IMR-90 (cell line): ENCODE measurements around the gene IFI44L. TPM values are rescaled to one million over a fixed set of nuclear protein-coding genes. Genes with fewer than 3 reads are reported as not detected.

ENCODE experiments used
- ATAC-seq: fragments of 200-7000 bp; cut with Tn5 transposase; 2 replicates; pipeline ENCODE4 v1.9.1; 2020; ENCODE audit warnings: low read depth, mild to moderate bottlenecking, moderate library complexity
- BruUV-seq: library from RNA; stranded (reverse); fragments of 400-500 nt; replicated peaks from 2 replicates; lab custom pipeline; 2021; lab: Mats Ljungman, UMichigan
- CTCF ChIA-PET: fragments of 300-600 bp; formaldehyde crosslinking; extraction: SDS; loops from one replicate; lab custom pipeline; 2021; ENCODE audit warnings: antibody characterized with exemption; lab: Yijun Ruan, JAX
- POLR2A ChIA-PET: fragments of 300-600 bp; sonication (Branson Sonifier 250); formaldehyde crosslinking; loops from one replicate; lab custom pipeline; 2022; ENCODE audit warnings: antibody characterized with exemption; ENCODE audit not compliant: unreplicated experiment; lab: Charles Lee
- DNase-seq: peaks from one replicate; pipeline ENCODE4 v3.0.0; 2013
- H2AFZ ChIP-seq: replicated peaks from 2 replicates; pipeline ENCODE3; 2013; ENCODE audit warnings: low read length, mild to moderate bottlenecking; ENCODE audit not compliant: poor library complexity
- H2AK5ac ChIP-seq: 2 replicates; pipeline ENCODE4 v1.6.1; 2013; ENCODE audit warnings: low read depth, low read length, inconsistent platforms
- H2AK9ac ChIP-seq: replicated peaks from 2 replicates; pipeline ENCODE3; 2013; ENCODE audit warnings: mild to moderate bottlenecking, low read depth, low read length, moderate library complexity; ENCODE audit not compliant: poor library complexity
- H2BK120ac ChIP-seq: 2 replicates; pipeline ENCODE4 v1.6.1; 2013; ENCODE audit warnings: low read depth, low read length, inconsistent platforms
- H2BK15ac ChIP-seq: 3 replicates; pipeline ENCODE4 v1.6.1; 2013; ENCODE audit warnings: low read depth, low read length, inconsistent platforms
- H2BK20ac ChIP-seq: 2 replicates; pipeline ENCODE4 v1.6.1; 2013; ENCODE audit warnings: low read depth, mild to moderate bottlenecking, inconsistent platforms, low read length, moderate library complexity
- H2BK5ac ChIP-seq: 2 replicates; pipeline ENCODE4 v1.6.1; 2013; ENCODE audit warnings: mild to moderate bottlenecking, low read depth, low read length, inconsistent platforms; ENCODE audit not compliant: poor library complexity, severe bottlenecking
- H3K14ac ChIP-seq: replicated peaks from 2 replicates; pipeline ENCODE4 v1.6.1; 2013; ENCODE audit warnings: low read depth, low read length, inconsistent platforms
- H3K18ac ChIP-seq: 2 replicates; pipeline ENCODE4 v1.6.1; 2013; ENCODE audit warnings: low read depth, low read length, control low read depth
- H3K23ac ChIP-seq: 2 replicates; pipeline ENCODE4 v1.6.1; 2013; ENCODE audit warnings: low read depth, low read length, inconsistent platforms
- H3K27ac ChIP-seq: 2 replicates; pipeline ENCODE4 v1.5.1; 2013; ENCODE audit warnings: mild to moderate bottlenecking, control low read depth, low read length; ENCODE audit not compliant: insufficient read depth
- H3K27me3 ChIP-seq: 2 replicates; pipeline ENCODE4 v1.6.1; 2013; ENCODE audit warnings: low read length; ENCODE audit not compliant: control insufficient read depth, insufficient read depth
- H3K36me3 ChIP-seq: 2 replicates; pipeline ENCODE4 v1.6.1; 2013; ENCODE audit warnings: low read length, mixed read lengths; ENCODE audit not compliant: control insufficient read depth, insufficient read depth
- H3K4ac ChIP-seq: 2 replicates; pipeline ENCODE4 v1.6.1; 2013; ENCODE audit warnings: low read depth, low read length, inconsistent platforms
- H3K4me1 ChIP-seq: 2 replicates; pipeline ENCODE4 v1.6.1; 2013; ENCODE audit warnings: low read length, mixed read lengths; ENCODE audit not compliant: control insufficient read depth, insufficient read depth
- H3K4me2 ChIP-seq: 2 replicates; pipeline ENCODE4 v1.6.1; 2013; ENCODE audit warnings: low read depth, mild to moderate bottlenecking, control low read depth, low read length, moderate library complexity
- H3K4me3 ChIP-seq: 2 replicates; pipeline ENCODE4 v1.5.1; 2013; ENCODE audit warnings: low read depth, mild to moderate bottlenecking, control low read depth, low read length, moderate library complexity; ENCODE audit not compliant: insufficient read depth
- H3K56ac ChIP-seq: 2 replicates; pipeline ENCODE4 v1.6.1; 2013; ENCODE audit warnings: low read length, inconsistent platforms; ENCODE audit not compliant: insufficient read depth; ENCODE audit errors: extremely low read depth
- H3K79me1 ChIP-seq, 2 experiments: 2 replicates each; pipeline ENCODE4 v1.6.1; 2013; ENCODE audit warnings: low read length in 2 of 2, inconsistent platforms in 1 of 2, low read depth in 1 of 2
- H3K9ac ChIP-seq: 2 replicates; pipeline ENCODE4 v1.6.1; 2013; ENCODE audit warnings: low read depth, low read length, control low read depth
- H3K9me1 ChIP-seq: 2 replicates; pipeline ENCODE4 v1.6.1; 2013; ENCODE audit warnings: low read length, inconsistent platforms; ENCODE audit not compliant: insufficient read depth
- H3K9me3 ChIP-seq: 2 replicates; pipeline ENCODE4 v1.6.1; 2013; ENCODE audit warnings: low read length; ENCODE audit not compliant: control insufficient read depth, insufficient read depth
- H4K20me1 ChIP-seq: 2 replicates; pipeline ENCODE4 v1.6.1; 2013; ENCODE audit warnings: low read length, inconsistent platforms; ENCODE audit not compliant: insufficient read depth
- H4K5ac ChIP-seq: 2 replicates; pipeline ENCODE4 v1.6.1; 2013; ENCODE audit warnings: mild to moderate bottlenecking, low read depth, low read length, control low read depth
- H4K8ac ChIP-seq, 2 experiments: 2 replicates each; pipeline ENCODE4 v1.6.1; 2013; ENCODE audit warnings: low read depth in 2 of 2, low read length in 2 of 2, control low read depth in 1 of 2, inconsistent platforms in 1 of 2
- H4K91ac ChIP-seq: 2 replicates; pipeline ENCODE4 v1.6.1; 2013; ENCODE audit warnings: low read depth, low read length, inconsistent platforms; ENCODE audit not compliant: insufficient read depth
- BHLHE40 ChIP-seq: fragments of 150-350 bp; IDR thresholded peaks from 2 replicates; pipeline ENCODE4 v1.6.1; 2016; ENCODE audit warnings: mild to moderate bottlenecking, low read depth, low read length
- CHD1 ChIP-seq: IDR thresholded peaks from 2 replicates; pipeline ENCODE4 v1.6.1; 2012; ENCODE audit warnings: low read depth, low read length, improper control_type of control experiment
- FOS ChIP-seq: fragments of 150-350 bp; IDR thresholded peaks from 2 replicates; pipeline ENCODE4 v1.6.1; 2016; ENCODE audit warnings: low read depth, low read length
- MAFK ChIP-seq: IDR thresholded peaks from 2 replicates; pipeline ENCODE4 v1.6.1; 2012; ENCODE audit warnings: low read depth, low read length, improper control_type of control experiment
- MAZ ChIP-seq: IDR thresholded peaks from 2 replicates; pipeline ENCODE4 v1.6.1; 2012; ENCODE audit warnings: low read depth, mild to moderate bottlenecking, low read length, improper control_type of control experiment, moderate library complexity, borderline replicate concordance
- POLR2A ChIP-seq: IDR thresholded peaks from 2 replicates; pipeline ENCODE4 v1.6.1; 2012; ENCODE audit warnings: mild to moderate bottlenecking, low read depth, low read length
- RCOR1 ChIP-seq: IDR thresholded peaks from 2 replicates; pipeline ENCODE4 v1.6.1; 2012; ENCODE audit warnings: mild to moderate bottlenecking, low read length, improper control_type of control experiment; ENCODE audit not compliant: insufficient replicate concordance
- RFX5 ChIP-seq: IDR thresholded peaks from 2 replicates; pipeline ENCODE4 v1.8.0; 2012; ENCODE audit warnings: low read depth, mild to moderate bottlenecking, low read length, moderate library complexity
- SMC3 ChIP-seq: fragments of 150-350 bp; IDR thresholded peaks from 2 replicates; pipeline ENCODE4 v1.6.1; 2016; ENCODE audit warnings: low read depth, mild to moderate bottlenecking, antibody characterized with exemption, low read length, moderate library complexity
- USF2 ChIP-seq: fragments of 150-350 bp; IDR thresholded peaks from 2 replicates; pipeline ENCODE4 v1.6.1; 2017; ENCODE audit warnings: mild to moderate bottlenecking, antibody characterized with exemption, low read length, low read depth
- WGBS, 2 experiments: methylation state at CpG; one replicate each; pipeline versions ENCODE4 v1.1.5 to v1.1.7; 2013; ENCODE audit warnings: missing lambda C conversion rate in 2 of 2; ENCODE audit not compliant: insufficient read length in 1 of 2; ENCODE audit errors: extremely low coverage in 2 of 2; 5-methylcytosine and 5-hydroxymethylcytosine counted together
- dilution Hi-C: fragments of 300-500 bp; cut with HindIII; formaldehyde crosslinking; loops from one replicate; pipeline ENCODE4 v1.14.3; 2018; ENCODE audit warnings: low sequenced_read_pairs; ENCODE audit not compliant: unreplicated experiment
- in situ Hi-C: fragments of 300-500 bp; cut with MboI; formaldehyde crosslinking; loops from 3 replicates; pipeline ENCODE4 v1.14.3; 2019; ENCODE audit warnings: low sequenced_read_pairs, inconsistent platforms, mixed read lengths
- intact Hi-C: fragments of 100-400 bp; cut with micrococcal nuclease; formaldehyde crosslinking; loops from 2 replicates; pipeline ENCODE4 v1.10.0; 2022
- polyA plus RNA-seq, 3 experiments: library from polyadenylated mRNA; depleted of rRNA; stranded (reverse); fragments of >200 nt; gene quantifications; 2 replicates each; pipeline ENCODE4 v1.2.3, GENCODE V29; 2012; ENCODE audit warnings: low replicate concordance in 1 of 3
- total RNA-seq: library from RNA; depleted of rRNA; stranded (reverse); fragments of >200 nt; gene quantifications from 2 replicates; pipeline ENCODE4 v1.2.3, GENCODE V29; 2012
- TF ChIP-seq, protein P1 (sequence below): conservative IDR thresholded peaks from 2 replicates; pipeline ENCODE4 v1.5.1; 2012; ENCODE audit warnings: mild to moderate bottlenecking, low read depth, low read length, improper control_type of control experiment

IFI44L gene
- total and polyA plus RNA-seq, 2 of the 4 experiments (the other 2 are of a cell fraction), result 0.18 to 0.19 TPM

- Histone ChIP-seq H3K27me3 (no peaks in the 10 kb centered on the region), H2BK15ac (no peak overlapping the region), H3K79me1 (no peaks in the 10 kb centered on the region), H3K9me1 (no peaks in the 10 kb centered on the region), H3K9ac (no peak overlapping the region), H3K27ac (no peak overlapping the region), H4K20me1 (no peaks in the 10 kb centered on the region), H2BK5ac (no peak overlapping the region), H3K23ac (no peak overlapping the region), H4K5ac (no peak overlapping the region), H3K4me1 (peaks cover 2% of the 10 kb centered on the region), H2AK5ac (no peak overlapping the region), H4K8ac (no peak overlapping the region), H2AK9ac (no peak overlapping the region), H3K18ac (no peak overlapping the region), H2AFZ (no peak overlapping the region), H3K9me3 (no peaks in the 10 kb centered on the region), H3K14ac (no peak overlapping the region), H3K4me3 (no peak overlapping the region), H2BK20ac (no peak overlapping the region), H3K56ac (no peak overlapping the region), H3K4me2 (no peak overlapping the region), H3K36me3 (no peaks in the 10 kb centered on the region), H2BK120ac (no peak overlapping the region), H3K4ac (no peak overlapping the region), H4K91ac (no peak overlapping the region)
- in situ Hi-C loops (no loop called here), intact Hi-C loops (no loop called here), dilution Hi-C loops (no loop called here)
- TF ChIP-seq MAZ (no peak), RCOR1 (no peak), POLR2A (no peak), BHLHE40 (no peak), SMC3 (no peak), MAFK (no peak), RFX5 (no peak), CHD1 (no peak), FOS (no peak), USF2 (no peak)
- TF ChIP-seq, protein P1, sequence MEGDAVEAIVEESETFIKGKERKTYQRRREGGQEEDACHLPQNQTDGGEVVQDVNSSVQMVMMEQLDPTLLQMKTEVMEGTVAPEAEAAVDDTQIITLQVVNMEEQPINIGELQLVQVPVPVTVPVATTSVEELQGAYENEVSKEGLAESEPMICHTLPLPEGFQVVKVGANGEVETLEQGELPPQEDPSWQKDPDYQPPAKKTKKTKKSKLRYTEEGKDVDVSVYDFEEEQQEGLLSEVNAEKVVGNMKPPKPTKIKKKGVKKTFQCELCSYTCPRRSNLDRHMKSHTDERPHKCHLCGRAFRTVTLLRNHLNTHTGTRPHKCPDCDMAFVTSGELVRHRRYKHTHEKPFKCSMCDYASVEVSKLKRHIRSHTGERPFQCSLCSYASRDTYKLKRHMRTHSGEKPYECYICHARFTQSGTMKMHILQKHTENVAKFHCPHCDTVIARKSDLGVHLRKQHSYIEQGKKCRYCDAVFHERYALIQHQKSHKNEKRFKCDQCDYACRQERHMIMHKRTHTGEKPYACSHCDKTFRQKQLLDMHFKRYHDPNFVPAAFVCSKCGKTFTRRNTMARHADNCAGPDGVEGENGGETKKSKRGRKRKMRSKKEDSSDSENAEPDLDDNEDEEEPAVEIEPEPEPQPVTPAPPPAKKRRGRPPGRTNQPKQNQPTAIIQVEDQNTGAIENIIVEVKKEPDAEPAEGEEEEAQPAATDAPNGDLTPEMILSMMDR, result no peak
- ChIA-PET POLR2A (no interaction called here), CTCF (interaction anchor here (0.7 kb wide), 1 partner anchor 477 kb away, joined by 4 read pairs; no protein-coding TSS in a partner anchor)
- BruUV-seq, result no TSS peak
- no peak for DNase-seq
- WGBS, 2 experiments, result no CpG with 5 or more reads among the region's 7 CpGs
- ATAC-seq, result no peak
Observed at GRCh38 chr1:78624035-78624434, 3.8 kb downstream of the IFI44L start.
